ENCODE data around the gene ARMC6.

The ARMC6 gene

GRCh38 chr19:19033426-19034203 lies at the start of gene ARMC6, which contains the start of gene SUGP2:
ARMC6 (plus strand) TSS chr19:19033603; CDS start chr19:19034210, 607 bp downstream.
SUGP2 (minus strand) TSS chr19:19033517; CDS start chr19:19031071, 2,446 bp downstream.
- TF ChIP-seq CTCF (IDR thresholded peaks at IDR 0.05; ENCODE audit: low read depth, low read length), result no peak
- DNase-seq (ENCODE audit: extremely low read depth, low read depth), result peak; percentile 60

- no peak for DNase-seq (ENCODE audit: extremely low read depth, low read depth)
- TF ChIP-seq CTCF (IDR thresholded peaks at IDR 0.05; ENCODE audit: low read depth, low read length), result no peak
Observed at GRCh38 chr19:18984251-18984650, 49.2 kb upstream of the ARMC6 start.

- no peak for DNase-seq (ENCODE audit: extremely low read depth, low read depth)
Observed at GRCh38 chr19:18985257-18985656, 48.1 kb upstream of the ARMC6 start.

GRCh38 chr19:18987456-18987855 lies 45.9 kb upstream of the ARMC6 start:
- DNase-seq (ENCODE audit: extremely low read depth, low read depth), result no peak
- TF ChIP-seq CTCF (IDR thresholded peaks at IDR 0.05; ENCODE audit: low read depth, low read length), result no peak

More at GRCh38 chr19:18985257-18985656, 48.1 kb upstream of the ARMC6 start:
- no peak for TF ChIP-seq CTCF (IDR thresholded peaks at IDR 0.05; ENCODE audit: low read depth, low read length)

GRCh38 chr19:18989316-18989715 lies 44.1 kb upstream of the ARMC6 start:
- DNase-seq (ENCODE audit: extremely low read depth, low read depth), result no peak
- no peak for TF ChIP-seq CTCF (IDR thresholded peaks at IDR 0.05; ENCODE audit: low read depth, low read length)

- no peak for DNase-seq (ENCODE audit: extremely low read depth, low read depth)
- no peak for TF ChIP-seq CTCF (IDR thresholded peaks at IDR 0.05; ENCODE audit: low read depth, low read length)
Observed at GRCh38 chr19:18990128-18990708, 43.2 kb upstream of the ARMC6 start.

- no peak for DNase-seq (ENCODE audit: extremely low read depth, low read depth)
- no peak for TF ChIP-seq CTCF (IDR thresholded peaks at IDR 0.05; ENCODE audit: low read depth, low read length)
Observed at GRCh38 chr19:18991006-18991405, 42.4 kb upstream of the ARMC6 start.

Measured in AG09319 (cell line).